NT2/D1 (cell line): ENCODE measurements around the gene CXCL13.

ENCODE experiments used
- DNase-seq: peaks from one replicate; pipeline ENCODE4 v3.0.0-alpha.2; 2011; ENCODE audit warnings: low read depth, low spot score
- H3K27me3 ChIP-seq: 2 replicates; pipeline ENCODE4 v1.6.0; 2011; ENCODE audit warnings: mild to moderate bottlenecking; ENCODE audit not compliant: insufficient read length, insufficient read depth
- H3K36me3 ChIP-seq: 2 replicates; pipeline ENCODE4 v1.6.1; 2011; ENCODE audit warnings: mild to moderate bottlenecking, low read length, mixed read lengths; ENCODE audit not compliant: insufficient read depth, insufficient read length
- H3K4me1 ChIP-seq: 2 replicates; pipeline ENCODE4 v1.5.1; 2011; ENCODE audit not compliant: insufficient read depth, insufficient read length
- H3K4me3 ChIP-seq: 2 replicates; pipeline ENCODE4 v1.5.1; 2011; ENCODE audit warnings: low read depth; ENCODE audit not compliant: insufficient read length
- H3K9ac ChIP-seq: 2 replicates; pipeline ENCODE4 v1.6.0; 2011; ENCODE audit warnings: low read depth; ENCODE audit not compliant: insufficient read length
- H3K9me3 ChIP-seq: 2 replicates; pipeline ENCODE4 v1.5.1; 2011; ENCODE audit warnings: mild to moderate bottlenecking, low read length; ENCODE audit not compliant: insufficient read depth
- SUZ12 ChIP-seq: IDR thresholded peaks from 2 replicates; pipeline ENCODE4 v1.6.1; 2011; ENCODE audit not compliant: insufficient read length, insufficient read depth; ENCODE audit errors: extremely low read depth
- YY1 ChIP-seq: IDR thresholded peaks from 2 replicates; pipeline ENCODE4 v1.6.1; 2011; ENCODE audit not compliant: insufficient read length, insufficient read depth
- ZNF274 ChIP-seq: IDR thresholded peaks from 2 replicates; pipeline ENCODE4 v1.6.1; 2011; ENCODE audit warnings: mild to moderate bottlenecking, low read depth, low read length

Gene CXCL13

GRCh38 chr4:77623091-77623490, 17.5 kb downstream of the CXCL13 start:
- Histone ChIP-seq H3K9ac (no peak overlapping the region), H3K36me3 (no peaks in the 10 kb centered on the region), H3K9me3 (no peaks in the 10 kb centered on the region), H3K4me3 (no peak overlapping the region), H3K4me1 (no peaks in the 10 kb centered on the region), H3K27me3 (no peaks in the 10 kb centered on the region)
- no peak for DNase-seq
- TF ChIP-seq YY1 (no peak), ZNF274 (no peak), SUZ12 (no peak)

- Histone ChIP-seq H3K4me1 (no peaks in the 10 kb centered on the region), H3K9ac (no peak overlapping the region), H3K4me3 (no peak overlapping the region), H3K9me3 (no peaks in the 10 kb centered on the region), H3K27me3 (no peaks in the 10 kb centered on the region), H3K36me3 (no peaks in the 10 kb centered on the region)
- no peak for DNase-seq
- TF ChIP-seq ZNF274 (no peak), YY1 (no peak), SUZ12 (no peak)
Measured at GRCh38 chr4:77624213-77624612, 18.6 kb downstream of the CXCL13 start.

DNA sequence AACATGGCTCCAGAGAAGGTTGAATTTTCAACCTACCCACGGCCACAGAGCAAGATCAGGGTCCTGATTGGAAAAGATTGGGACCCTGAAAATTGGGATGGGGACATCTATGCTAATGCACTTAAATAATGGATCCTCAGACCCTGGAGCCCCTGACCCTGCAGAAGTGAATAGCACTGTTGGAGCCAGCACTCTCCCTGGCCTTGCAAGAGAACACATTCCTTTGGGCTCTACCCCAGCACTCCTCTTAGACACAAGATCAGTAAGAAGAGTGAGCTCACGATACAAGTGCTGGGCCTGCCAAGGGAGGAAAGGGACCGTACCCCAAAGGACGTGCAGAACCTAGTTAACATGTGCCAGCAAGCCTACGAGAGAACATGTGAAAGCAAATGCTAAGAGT, 19.9 kb downstream of the CXCL13 start:
- Histone ChIP-seq H3K27me3 (no peaks in the 10 kb centered on the region), H3K4me3 (no peak overlapping the region), H3K9me3 (no peaks in the 10 kb centered on the region), H3K36me3 (no peaks in the 10 kb centered on the region), H3K9ac (no peak overlapping the region), H3K4me1 (no peaks in the 10 kb centered on the region)
- TF ChIP-seq SUZ12 (no peak), YY1 (no peak), ZNF274 (no peak)
- DNase-seq, result no peak

GRCh38 chr4:77629885-77630284, 24.3 kb downstream of the CXCL13 start:
- no peak for DNase-seq
- no peaks in the 10 kb centered on the region for H3K4me1 ChIP-seq
- H3K4me3 ChIP-seq, result no peak overlapping the region
- TF ChIP-seq ZNF274, result no peak
- TF ChIP-seq SUZ12, result no peak
- no peak for TF ChIP-seq YY1
- H3K9me3 ChIP-seq, result no peaks in the 10 kb centered on the region
- H3K27me3 ChIP-seq, result no peaks in the 10 kb centered on the region
- no peak overlapping the region for H3K9ac ChIP-seq
- no peaks in the 10 kb centered on the region for H3K36me3 ChIP-seq

DNA sequence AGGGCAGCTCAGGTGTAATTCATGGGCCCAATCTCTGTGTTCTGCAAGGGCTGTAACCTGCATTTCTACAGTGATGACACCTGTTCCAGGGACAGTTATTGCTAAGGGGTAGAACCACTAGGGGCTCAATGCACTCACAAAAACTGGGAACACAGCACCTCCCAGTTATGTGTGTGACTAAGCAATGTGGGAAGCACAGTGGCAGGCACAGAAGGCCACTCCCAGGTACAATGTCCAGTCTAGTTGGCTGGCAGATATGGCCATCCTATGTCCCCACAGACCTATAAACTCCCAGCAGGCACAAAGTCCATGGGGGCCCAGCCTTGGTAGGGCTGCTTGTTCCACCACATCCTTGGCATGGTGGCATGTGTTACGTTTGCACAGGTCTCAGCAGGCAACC, 25.7 kb downstream of the CXCL13 start:
- Histone ChIP-seq H3K9me3 (no peaks in the 10 kb centered on the region), H3K9ac (no peak overlapping the region), H3K4me1 (no peaks in the 10 kb centered on the region), H3K27me3 (no peaks in the 10 kb centered on the region), H3K4me3 (no peak overlapping the region), H3K36me3 (no peaks in the 10 kb centered on the region)
- TF ChIP-seq ZNF274 (no peak), YY1 (no peak), SUZ12 (no peak)
- no peak for DNase-seq

DNA sequence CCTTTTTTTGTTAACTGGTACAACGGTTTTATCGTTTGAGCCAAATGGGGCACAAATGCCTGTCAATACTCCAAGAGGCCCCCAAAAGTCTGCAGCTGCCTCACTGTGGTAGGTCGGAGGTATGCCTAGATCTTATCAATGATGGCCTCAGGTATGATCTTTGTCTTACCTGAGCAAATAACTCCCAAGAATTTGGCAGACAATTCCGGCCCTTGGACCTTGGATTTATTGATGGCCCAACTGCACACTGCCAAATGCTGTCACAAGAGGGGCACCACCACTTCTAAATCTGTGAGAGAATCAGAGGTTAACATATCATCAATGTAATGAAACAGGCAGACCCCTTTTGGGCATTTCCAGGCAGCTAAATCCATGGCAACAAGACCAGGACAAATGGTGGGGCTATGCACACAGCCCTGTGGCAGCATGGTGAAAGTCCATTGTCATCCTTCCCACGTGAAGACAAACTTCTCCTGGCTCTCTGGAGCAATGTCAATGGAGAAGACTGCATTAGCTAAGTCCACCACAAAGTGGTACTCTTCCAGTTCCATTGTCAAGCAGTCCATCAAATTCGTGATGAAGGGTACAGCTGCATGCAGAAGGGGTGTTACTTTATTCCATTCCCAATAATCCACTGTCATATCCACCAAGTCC, 28.6 kb downstream of the CXCL13 start:
- no peaks in the 10 kb centered on the region for H3K36me3 ChIP-seq
- H3K4me1 ChIP-seq, result no peaks in the 10 kb centered on the region
- DNase-seq, result no peak
- no peaks in the 10 kb centered on the region; the same call in 1 of the 2 replicates for H3K9me3 ChIP-seq
- TF ChIP-seq ZNF274, result no peak
- no peak for TF ChIP-seq YY1
- TF ChIP-seq SUZ12, result no peak
- no peak overlapping the region for H3K9ac ChIP-seq
- H3K4me3 ChIP-seq, result no peak overlapping the region
- H3K27me3 ChIP-seq, result no peaks in the 10 kb centered on the region

- DNase-seq, result no peak
- H3K27me3 ChIP-seq, result no peaks in the 10 kb centered on the region
- no peaks in the 10 kb centered on the region for H3K4me1 ChIP-seq
- TF ChIP-seq SUZ12, result no peak
- no peak for TF ChIP-seq ZNF274
- no peak for TF ChIP-seq YY1
- H3K9me3 ChIP-seq, result no peaks in the 10 kb centered on the region; the same call in 1 of the 2 replicates
- H3K4me3 ChIP-seq, result no peak overlapping the region
- H3K9ac ChIP-seq, result no peak overlapping the region
- H3K36me3 ChIP-seq, result no peaks in the 10 kb centered on the region
Measured at GRCh38 chr4:77635246-77635645, 29.6 kb downstream of the CXCL13 start.
